NCI-H446 treated with DMSO at 0.1 percent for 48 hours (cell line): ENCODE measurements around the gene EML1.

Source experiments
- DNase-seq: peaks from one replicate; lab custom pipeline; 2025; lab: John Stamatoyannopoulos, UW

EML1 gene

DNA sequence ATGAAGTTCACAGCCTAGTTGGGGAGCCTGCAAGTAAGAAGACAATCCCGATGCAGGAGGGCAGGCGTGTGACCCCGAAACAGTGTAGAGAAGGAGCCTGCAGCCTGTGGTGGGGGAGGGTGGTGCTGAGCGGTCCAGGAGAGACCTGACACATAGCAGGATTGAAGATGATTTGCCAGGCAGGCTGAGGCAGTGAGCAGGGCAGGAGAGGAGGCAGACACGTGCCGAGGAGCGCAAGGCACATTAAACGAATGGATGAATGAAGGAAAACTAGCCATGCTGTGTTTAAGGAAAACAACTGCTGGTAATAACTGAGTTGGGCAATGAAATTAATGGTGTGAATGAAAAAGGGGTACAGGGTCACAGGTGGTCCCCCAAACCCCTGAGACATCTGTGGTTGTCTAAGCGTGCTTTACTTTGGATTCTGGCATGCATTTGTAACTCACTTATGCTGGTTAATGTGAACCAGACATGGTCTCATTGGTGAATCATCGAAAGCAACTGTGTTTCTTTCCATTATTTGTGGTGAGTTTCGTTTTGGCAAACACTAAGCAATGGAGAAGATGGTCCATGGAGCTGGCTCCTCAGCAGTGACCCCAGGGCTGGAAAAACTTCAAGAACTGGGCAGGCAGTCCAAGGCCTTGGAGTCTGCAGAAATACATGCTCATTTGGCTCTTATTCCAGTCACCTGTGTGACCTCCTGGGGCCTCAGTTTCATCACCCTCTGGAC lies 175.1 kb downstream of the EML1 start:
- DNase-seq: no peak

DNA sequence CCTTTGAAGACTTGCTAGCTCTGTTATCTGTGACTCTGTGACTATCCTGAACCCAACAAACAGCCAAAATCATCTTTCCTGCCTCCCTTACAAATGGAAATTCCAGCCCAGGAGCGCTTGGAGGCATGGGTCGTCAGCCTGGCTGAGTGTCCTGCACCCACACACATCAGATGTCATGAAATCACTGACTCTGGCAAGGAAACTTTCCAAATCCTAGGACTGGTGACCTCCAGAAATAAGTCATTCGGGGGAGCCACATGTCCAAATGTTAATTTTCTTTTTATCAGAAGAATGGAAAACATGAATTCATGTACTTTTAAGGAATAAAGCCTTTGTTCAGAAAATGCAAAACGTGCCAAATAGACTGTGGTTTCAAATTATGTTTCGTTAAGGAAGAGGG lies 175.7 kb downstream of the EML1 start:
- DNase-seq: no peak

DNA sequence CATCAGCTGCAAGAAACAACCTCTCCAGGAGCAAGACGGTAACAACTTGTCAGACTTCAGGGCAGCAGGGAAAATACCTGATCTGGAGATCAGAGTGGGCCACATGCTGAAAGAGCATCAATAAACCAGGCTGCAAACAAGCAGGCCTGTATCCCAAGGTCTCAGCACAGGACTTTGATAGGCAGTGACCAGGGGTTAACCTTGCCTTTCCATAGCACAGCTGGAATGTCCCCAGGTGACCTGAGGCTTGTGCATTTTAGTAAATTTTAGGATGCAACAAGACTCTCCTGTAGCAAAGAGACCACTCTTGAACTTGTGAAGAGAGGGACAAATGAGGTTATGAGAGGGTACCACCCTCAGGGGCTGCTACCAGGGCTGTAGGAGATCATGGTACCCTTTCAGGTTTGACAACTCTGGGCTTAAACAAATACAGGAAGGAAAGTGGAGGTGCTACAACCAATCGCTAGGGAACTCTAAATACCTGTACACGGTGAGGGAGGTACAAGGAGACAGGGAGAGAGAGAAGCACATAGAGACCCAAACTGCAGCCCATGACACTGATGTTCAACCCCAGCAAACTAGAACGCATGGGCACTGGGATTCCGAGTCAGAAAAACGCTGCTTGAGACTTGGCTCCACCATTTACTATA lies 176.6 kb downstream of the EML1 start:
- no peak for DNase-seq

DNA sequence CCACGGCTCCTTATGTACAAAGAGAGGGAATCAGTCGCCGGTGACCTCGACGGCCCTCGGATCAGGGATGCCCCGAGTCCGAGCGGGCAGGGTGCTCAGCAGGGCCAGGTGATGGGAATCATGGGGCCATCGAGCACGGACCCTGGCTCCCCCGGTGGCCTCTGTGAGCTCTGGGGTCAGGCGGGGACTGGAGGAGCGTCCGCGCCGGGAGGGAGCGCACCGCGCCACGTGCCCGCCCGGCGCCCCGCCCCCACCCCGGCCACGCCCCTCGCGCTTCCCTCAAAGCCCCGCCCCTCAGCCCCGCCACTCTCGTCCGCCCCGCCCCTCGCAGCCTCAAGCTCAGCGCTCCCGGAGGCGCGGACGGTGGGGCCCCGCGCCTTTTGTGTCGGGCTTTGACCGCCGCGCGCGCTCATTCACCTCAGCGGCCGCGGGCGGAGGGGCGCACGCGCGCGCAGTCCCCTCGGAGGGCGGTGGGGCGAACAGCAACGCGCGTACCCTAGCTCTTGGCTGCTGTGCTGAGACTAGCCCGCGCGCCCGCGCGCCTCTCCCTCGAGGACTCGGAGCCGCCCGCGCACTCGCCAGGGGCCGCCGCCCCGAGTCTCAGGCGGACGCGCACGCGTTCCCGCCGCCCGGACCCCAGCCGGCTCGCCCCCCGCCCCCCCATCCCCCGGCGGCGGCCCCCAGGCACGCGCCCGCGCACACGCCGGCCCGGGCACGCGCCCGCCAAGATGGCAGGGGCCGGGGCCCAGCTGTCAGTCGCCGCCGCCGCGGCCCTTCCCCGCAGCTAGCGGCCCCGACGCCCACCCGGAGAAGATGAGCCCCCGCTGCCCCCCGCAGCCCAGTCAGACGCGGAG lies 178.1 kb downstream of the EML1 start:
- DNase-seq: peak; percentile 77

DNA sequence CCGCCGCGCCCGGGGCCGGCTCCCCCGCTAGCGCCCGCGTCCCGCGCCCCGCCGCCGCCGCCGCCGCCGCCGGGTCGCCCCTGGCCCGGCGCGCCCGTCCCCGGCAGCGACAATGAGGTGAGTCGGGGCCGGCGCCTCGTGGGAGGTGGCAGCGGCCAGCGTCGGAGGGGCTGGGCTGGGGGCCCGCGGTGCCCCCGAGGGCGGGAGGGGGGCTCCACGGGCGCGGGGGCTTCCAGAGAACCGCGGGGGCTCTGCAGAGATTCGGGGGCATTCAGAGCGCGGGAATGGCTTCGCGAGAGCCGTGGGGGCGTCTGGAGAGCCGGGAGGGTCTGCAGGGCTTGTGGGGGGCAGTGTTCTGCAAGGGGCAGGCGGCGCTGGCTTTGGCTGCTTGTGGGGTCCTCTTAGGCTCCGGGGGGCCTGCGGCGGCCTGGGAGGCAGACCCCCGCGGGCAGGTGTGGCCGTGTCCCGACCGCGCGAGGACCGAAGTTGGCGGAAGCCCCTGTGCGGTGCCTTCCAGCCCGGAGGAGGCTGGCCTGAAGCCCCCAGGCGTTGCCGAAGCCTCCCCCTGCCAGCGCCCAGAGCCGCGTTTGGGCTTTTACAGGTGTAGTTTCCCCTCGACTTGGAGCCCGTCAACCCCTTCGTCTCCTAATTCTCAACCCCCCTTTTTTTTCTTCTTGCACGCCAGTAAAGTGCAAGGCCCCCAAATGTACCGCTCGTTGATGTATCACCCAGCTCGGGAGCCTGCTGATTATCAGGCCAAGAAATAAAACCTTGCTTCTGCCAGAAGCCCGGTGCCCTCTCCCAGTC lies 178.9 kb downstream of the EML1 start:
- no peak for DNase-seq

DNA sequence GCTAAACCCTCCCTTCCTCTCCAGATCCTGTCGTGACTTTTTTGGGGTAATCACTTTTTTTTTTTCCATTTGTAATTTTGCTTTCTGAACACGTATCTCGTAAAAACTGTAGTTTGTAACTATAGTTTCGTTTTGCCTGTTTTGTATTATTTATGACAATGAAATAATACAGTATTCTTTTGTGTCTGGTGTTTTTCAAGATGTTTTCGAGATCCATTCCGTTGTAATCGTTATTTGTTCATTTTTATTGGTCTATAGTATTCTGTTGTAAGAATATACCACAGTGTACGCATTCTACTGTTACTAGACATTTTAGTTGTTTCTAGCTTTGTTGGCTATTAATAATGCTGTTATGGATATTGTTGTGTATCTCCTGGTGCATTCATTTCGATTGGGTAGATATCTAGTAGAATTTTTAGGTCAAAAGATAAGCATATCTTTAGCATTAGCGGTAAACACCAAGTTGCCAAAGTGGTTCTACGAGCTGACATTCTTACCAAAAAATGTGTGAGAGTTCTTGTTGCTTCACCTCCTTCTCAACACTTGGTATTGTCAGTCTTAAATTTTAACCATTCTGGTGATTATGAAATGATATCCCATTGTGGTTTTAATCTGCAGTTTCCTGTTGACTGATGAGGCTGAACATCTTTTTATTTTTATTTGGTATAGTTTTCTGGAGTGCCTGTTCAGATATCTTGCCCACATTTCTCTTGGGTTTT lies 179.7 kb downstream of the EML1 start:
- no peak for DNase-seq

DNA sequence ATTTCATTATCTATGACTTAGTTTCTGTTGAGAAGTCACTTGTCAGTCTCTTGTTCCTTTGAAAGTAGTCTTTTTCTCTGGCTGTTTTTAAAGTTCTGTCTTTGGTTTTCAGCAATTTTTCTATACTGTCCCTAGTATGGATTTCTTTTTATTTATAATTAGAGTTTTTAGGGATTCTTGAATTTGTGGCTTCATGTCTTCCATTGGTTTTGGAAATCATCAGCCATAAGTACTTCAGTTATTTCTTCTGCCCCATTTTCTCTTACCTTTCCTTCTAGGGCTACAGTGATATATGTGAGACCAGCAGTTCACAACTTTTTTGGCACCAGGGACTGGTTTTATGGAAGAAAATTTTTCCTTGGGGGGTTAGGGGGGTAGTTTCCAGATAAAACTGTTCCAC lies 182.0 kb downstream of the EML1 start:
- DNase-seq: no peak

DNA sequence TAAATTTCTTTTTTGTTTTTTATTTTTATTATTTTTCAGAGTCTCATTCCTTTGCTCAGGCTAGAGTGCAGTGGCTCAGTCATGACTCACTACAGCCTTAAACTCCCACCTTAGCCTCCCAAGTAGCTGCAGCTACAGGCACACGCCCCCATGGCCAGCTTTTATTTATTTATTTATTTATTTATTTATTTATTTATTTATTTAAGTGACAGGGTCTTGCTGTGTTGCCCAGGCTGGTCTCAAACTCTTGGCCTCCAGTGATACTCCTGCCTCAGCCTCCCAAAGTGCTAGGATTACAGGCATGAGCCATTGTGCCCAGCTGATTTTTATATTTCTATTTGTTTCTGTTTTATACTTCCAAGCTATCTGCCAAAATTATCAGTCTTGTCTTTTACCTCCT lies 182.8 kb downstream of the EML1 start:
- DNase-seq: no peak

DNA sequence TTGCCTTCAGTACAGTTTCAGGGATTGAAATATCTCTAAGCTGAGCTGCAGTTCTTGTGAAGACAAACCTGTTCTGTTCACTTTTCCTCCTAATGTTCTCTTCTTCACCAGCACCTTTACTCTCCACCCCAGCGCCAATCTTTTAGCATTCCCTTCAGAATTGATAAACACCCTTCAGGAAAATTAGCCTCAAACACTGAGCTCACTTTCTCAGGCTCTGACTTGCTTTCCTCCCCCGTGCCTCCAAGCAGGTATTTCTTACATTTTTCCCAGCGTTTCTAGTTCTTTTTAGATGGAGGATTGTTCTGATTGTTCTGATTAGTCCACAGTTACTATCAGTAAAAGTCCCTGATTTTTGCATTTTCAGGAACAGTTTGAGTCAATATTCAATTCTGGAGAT lies 183.5 kb downstream of the EML1 start:
- no peak for DNase-seq

DNA sequence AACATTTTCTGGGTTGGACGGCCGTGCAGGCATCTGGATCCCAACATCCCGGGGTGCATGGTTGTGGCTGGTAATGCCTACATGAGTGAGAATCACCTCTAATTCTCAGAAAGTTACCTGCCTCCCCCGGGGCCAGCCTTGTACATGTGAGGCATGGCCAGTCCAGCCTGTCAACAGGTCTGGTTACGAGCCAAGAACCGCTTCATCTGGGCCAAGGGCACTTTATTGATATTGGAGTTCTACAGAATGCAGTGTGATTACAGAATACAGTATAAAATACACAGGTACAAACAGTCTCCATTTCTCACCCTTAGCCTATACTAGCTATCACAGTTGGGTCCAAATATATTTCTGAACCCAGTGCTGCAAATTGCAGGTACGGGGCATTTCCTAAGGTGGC lies 187.1 kb downstream of the EML1 start:
- no peak for DNase-seq

DNA sequence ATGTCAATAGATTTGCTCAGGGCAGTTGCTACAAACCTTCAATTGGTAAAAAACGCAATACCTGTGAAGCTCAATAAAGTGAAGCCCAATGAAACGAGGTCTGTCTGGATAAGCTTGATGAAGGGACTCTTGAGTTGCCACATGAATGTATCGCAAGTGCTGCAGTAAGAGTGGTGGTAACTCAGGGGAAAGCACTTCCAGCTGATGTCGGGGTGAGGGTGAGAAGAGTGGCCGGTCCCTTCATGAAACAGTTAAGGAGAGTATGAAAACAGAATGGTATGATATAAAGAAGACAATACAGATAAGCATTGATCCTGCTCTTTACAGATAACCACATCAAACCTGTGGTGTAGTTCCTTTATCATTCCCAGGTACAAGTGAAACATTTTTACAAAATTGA lies 188.6 kb downstream of the EML1 start:
- no peak for DNase-seq

DNA sequence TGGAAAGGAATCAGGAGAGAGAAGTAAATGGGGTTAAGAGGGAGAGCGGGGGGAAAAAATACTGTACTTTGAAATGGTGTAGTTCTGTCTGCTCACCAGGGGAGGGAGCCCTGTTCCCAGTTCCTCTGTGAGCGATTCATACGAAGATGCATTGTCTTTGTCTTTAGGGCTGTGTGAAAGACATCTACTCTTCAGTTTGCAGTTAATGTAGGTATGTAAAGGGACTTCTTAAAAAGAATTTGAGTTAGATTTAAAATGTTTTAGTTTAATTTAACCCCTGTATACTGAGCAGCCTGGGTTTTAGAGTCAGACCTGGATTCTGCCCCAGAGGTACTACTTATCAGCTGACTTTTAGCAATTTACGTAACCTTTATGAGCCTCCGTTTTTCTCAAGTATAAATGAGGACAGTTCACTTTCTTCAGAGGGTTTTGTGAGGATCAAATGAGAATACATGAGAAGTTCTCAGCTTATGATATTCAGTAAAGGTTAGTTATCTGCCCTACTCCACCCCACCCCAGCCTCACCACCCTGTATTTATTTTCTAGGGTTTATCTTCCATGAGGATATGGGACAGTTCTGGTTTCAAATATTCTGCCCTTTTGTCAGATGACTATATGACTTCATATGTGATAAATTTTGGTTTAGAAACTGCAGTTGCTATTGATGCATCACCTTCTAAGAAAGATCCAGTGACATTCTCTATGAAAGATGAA lies 189.5 kb downstream of the EML1 start:
- DNase-seq: peak; percentile 65

DNA sequence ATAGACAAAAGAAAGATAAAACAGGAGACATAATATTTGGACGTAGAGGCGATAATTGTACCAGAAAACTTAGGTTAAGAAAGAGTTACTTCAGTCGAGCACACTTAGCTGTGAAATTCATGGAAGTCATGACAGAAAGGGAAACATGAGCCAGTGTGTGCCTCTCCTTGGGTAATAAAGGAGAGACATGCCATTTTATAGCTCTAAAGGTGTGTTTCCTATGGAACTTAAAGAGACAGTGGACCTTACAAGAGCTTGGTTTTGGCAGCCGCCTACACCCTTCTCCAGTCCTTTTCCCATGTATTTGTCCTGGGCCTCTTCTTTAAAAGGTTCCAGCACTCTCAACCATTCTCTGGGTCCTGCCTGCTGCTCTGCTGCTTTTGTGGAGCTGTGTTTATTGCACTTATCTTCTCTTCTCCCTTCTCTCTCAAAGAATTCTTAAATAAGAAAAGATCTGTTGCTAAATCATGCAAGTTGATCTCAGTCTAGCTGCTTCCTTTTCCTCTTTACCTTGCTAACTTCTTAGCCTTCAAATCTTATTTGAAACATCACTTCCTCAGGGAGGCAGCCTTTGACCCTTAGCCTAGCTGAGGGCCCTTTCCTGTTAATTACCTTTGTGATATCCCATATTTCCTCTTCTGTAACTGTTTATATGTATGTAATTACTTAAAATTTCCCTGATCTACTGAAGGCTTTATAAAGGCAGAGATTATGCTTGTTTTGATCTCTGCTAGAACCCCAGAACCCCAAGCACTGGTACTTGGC lies 190.2 kb downstream of the EML1 start:
- DNase-seq: no peak

DNA sequence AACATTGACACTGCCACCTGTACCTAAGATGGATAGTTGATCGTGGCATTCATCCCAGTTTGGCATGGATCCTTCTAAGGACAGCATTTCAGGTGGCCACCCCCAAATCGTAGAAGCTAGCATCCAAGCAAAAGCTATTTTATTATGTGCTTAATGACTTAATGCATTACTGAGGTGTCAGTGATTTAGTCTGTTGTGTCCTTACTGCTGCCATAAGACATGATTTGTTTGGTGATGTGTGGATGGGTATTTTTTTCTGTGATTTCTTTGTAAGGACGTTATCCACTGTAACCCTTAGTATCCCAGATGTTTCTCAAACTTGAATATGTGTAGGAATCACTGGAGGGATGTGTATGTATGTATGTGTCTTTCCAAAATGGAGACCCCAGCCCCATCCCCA lies 190.8 kb downstream of the EML1 start:
- DNase-seq: no peak

DNA sequence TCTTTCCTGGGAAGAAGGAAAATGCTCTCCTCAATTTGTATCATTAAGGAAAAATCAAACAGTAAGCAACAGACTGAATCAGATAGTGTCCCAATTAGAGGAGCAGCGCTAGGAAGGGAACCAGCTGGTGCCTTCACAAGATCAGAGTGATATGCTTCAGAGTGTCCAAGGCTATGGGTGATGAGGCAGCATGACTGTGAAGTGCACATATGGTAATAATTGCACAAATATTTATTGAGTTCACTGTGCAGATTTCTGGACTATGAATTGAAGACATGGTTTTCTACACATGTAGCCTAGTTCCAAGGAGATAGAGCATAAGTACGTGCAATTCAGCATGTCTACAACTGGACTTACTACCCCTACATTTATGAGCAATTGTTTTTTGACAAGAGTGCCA lies 193.2 kb downstream of the EML1 start:
- DNase-seq: peak; percentile 12

DNA sequence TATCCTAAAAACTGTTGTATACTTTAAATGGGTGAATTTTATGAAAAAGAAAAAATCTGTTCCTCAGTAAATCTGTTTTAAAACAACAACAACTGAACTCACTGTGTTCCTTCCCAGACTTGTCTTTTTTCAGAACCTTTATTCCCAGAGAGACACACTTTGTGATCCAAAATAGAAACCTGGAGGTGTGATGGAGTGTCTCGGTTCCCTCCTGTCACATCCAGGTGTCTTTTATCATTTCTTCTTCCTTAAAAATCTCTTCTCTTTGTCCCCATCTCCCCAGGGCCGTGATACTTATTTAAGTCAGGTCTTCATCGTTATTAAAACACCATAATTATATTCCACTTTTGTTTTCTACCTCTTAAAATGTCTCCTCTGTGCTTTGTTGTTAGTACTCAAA lies 195.8 kb downstream of the EML1 start:
- DNase-seq: no peak

DNA sequence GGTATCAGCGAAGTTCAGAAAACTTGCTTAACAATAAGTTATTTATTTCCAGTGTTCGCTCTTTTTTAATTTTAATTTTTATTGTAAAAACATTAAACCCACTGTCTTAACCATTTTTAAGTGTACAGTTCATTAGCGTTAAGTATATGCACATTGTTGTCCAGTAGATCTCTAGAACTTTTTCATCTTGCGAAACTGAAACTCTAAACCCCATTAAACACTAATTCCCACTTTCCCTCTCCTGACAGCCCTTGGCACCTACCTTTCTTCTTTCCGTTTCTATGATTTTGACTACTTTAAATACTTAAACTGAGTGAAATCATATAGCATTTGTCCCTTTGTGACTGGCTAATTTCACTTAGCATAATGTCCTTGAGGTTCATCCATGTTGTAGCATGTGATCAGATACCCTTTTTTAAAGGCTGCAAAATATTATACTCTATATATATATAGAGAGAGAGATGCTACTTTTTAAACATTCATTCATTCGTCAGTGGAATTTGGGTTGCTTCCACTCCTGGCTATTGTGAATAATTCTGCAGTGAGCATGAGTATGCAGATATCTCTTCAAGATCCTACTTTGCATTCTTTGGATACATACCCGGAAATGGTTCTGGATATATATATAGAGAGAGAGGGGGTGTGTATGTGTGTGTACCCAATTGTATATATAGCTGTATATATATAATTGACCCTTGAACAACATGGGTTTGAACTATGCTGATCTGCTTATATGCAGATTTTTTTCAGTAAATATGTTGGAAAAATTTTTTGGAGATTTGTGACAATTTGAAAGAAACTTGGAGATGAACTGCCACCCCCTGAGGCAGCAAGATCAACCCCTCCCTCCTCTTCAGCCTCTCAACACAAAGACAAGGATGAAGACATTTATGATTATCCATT lies 197.3 kb downstream of the EML1 start:
- DNase-seq: no peak

DNA sequence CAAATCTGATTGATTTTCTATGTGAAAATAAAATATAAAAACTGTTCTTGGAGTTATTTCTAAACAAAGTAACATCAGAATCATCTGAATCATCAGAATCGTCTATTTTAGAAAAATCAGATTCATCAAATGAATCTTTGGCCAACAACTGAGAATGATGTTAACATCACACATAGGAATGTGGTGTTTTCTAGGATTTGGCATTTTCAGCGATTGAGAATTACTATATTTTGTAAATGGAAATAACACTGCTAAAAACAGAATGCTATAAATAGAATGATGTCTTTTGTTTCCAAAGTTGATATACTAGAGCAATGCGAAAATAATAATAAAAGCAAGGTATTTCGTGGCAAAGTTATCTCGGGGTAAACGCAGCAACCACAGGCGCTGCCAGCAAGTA lies 198.1 kb downstream of the EML1 start:
- DNase-seq: no peak
